ENCODE data around the gene GRHPR. TPM values are rescaled to one million over a fixed set of nuclear protein-coding genes. Genes with fewer than 3 reads are reported as not detected.
A peak's percentile ranks its signal among the peaks of the same experiment; 100 is the strongest.

GRHPR gene
- total and polyA plus RNA-seq, 5 donors = 92.2 to 119 (median 116) TPM

- peaks cover 10% of the 10 kb centered on the region for H3K4me1 ChIP-seq (ENCODE audit: control insufficient read depth, insufficient read depth, low read length)
- no peaks in the 10 kb centered on the region for H3K9me3 ChIP-seq (ENCODE audit: control insufficient read depth, low read length)
- peak within 1 kb of the TSS; percentile 27 for H3K27ac ChIP-seq (ENCODE audit: low read length)
- DNase-seq (peak; percentile 94 to 98 (median 97)), ATAC-seq (peak; percentile 98 to 99)
- H3K27me3 ChIP-seq (ENCODE audit: control insufficient read depth, insufficient read depth) = no peaks in the 10 kb centered on the region
- 3% methylated on average over 56 of the region's 56 CpGs for WGBS
- peak within 1 kb of the TSS; percentile 43 for H3K4me3 ChIP-seq (ENCODE audit: low read length)
- intact Hi-C loops (cut with DNase I) = no loop called here
Measured at GRCh38 chr9:37485389-37486255, 63.1 kb downstream of the GRHPR start, which contains the start of gene POLR1E. Gene POLR1E, plus strand, starts transcription at chr9:37485948. Its CDS starts 100 bp downstream, at chr9:37486048.

GRCh38 chr9:37486256-37486615 lies 63.7 kb downstream of the GRHPR start:
- Histone ChIP-seq H3K27me3 (ENCODE audit: control insufficient read depth, insufficient read depth) (no peaks in the 10 kb centered on the region), H3K27ac (ENCODE audit: low read length) (peak overlapping the region; percentile 27), H3K4me3 (ENCODE audit: low read length) (peak overlapping the region; percentile 43), H3K9me3 (ENCODE audit: control insufficient read depth, low read length) (no peaks in the 10 kb centered on the region), H3K4me1 (ENCODE audit: control insufficient read depth, insufficient read depth, low read length) (peaks cover 10% of the 10 kb centered on the region)
- intact Hi-C loops (cut with DNase I) = no loop called here
- DNase-seq = no peak
- no peak for ATAC-seq
- WGBS = 6% methylated on average over 7 of the region's 7 CpGs

Other genes with a start within 250 kb of the GRHPR start
- 1 to 10 TPM; 6.8 to 9.1 (median 7.3) TPM for gene ZBTB5, start 42.8 kb downstream of the GRHPR start, total RNA-seq
- 3.8 TPM for gene ZBTB5, start 42.8 kb downstream of the GRHPR start, polyA plus RNA-seq
- 10 to 100 TPM; 13.0 to 16.6 (median 15.6) TPM for gene POLR1E, start 63.3 kb downstream of the GRHPR start, total RNA-seq
- gene POLR1E, start 63.3 kb downstream of the GRHPR start, polyA plus RNA-seq = 9.3 TPM
- gene FBXO10, start 153.7 kb downstream of the GRHPR start, total RNA-seq = 1 to 10 TPM; 5.5 to 7.8 (median 7.5) TPM
- 3.5 TPM for gene FBXO10, start 153.7 kb downstream of the GRHPR start, polyA plus RNA-seq
- 10 to 100 TPM; 53.4 to 61.6 (median 57.6) TPM for gene TOMM5, start 169.9 kb downstream of the GRHPR start, total RNA-seq
- 111 TPM for gene TOMM5, start 169.9 kb downstream of the GRHPR start, polyA plus RNA-seq
- 1 to 10 TPM in 3 of 4 donors, under 1 TPM in 1; 0.28 to 1.8 (median 1.3) TPM for gene FRMPD1, start 228.3 kb downstream of the GRHPR start, total RNA-seq
- gene FRMPD1, start 228.3 kb downstream of the GRHPR start, polyA plus RNA-seq = 0.59 TPM

All from right cardiac atrium (tissue), 5 donors.